KOPT-K1 (cell line): ENCODE data around the gene COMMD10.

ENCODE experiments used
- H3K27ac ChIP-seq: fragments of 200-600 bp; sonication (generic); 2 replicates; pipeline ENCODE4 v1.5.1; 2016; ENCODE audit warnings: antibody characterized with exemption, mild to moderate bottlenecking, low read depth, low read length; ENCODE audit not compliant: poor library complexity, severe bottlenecking
- H3K36me3 ChIP-seq: fragments of 200-600 bp; sonication (generic); 2 replicates; pipeline ENCODE4 v1.5.1; 2017; ENCODE audit warnings: antibody characterized with exemption, mild to moderate bottlenecking, low read length, moderate library complexity; ENCODE audit not compliant: insufficient read depth
- H3K9me3 ChIP-seq: fragments of 200-600 bp; sonication (generic); 2 replicates; pipeline ENCODE4 v1.5.1; 2017; ENCODE audit warnings: antibody characterized with exemption, low read length, mild to moderate bottlenecking; ENCODE audit not compliant: insufficient read depth, poor library complexity, severe bottlenecking

The COMMD10 gene

GRCh38 chr5:116306846-116307245 lies 222.0 kb downstream of the COMMD10 start:
- Histone ChIP-seq H3K27ac (no peak overlapping the region), H3K36me3 (peaks cover 45% of the 10 kb centered on the region), H3K9me3 (peaks cover 47% of the 10 kb centered on the region)

GRCh38 chr5:116308391-116308790 lies 223.6 kb downstream of the COMMD10 start:
- Histone ChIP-seq H3K36me3 (peaks cover 37% of the 10 kb centered on the region), H3K27ac (no peak overlapping the region), H3K9me3 (peaks cover 47% of the 10 kb centered on the region)

DNA sequence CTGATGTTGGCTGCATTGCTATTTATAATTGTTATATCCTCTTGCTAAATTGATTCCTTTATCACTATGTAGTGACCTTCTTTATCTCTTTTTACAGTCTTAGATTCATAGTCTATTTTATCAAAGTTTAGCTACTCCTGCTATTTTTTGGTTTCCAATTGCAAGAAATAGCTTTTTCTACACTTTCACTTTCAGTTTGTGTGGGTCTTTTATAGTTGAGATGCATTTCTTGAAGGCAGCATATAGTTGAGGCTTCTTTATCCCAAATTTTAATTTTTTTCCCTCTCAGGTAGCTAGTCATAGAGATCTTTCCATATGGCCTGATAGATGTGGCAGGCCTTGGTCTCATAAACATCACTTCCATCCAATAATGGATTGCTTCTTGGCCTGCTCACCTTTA lies 228.5 kb downstream of the COMMD10 start:
- Histone ChIP-seq H3K9me3 (peaks cover 36% of the 10 kb centered on the region), H3K36me3 (peaks cover 9% of the 10 kb centered on the region; the same call in 1 of the 2 replicates), H3K27ac (peak overlapping the region; percentile 49)

GRCh38 chr5:116315531-116315930 lies 230.7 kb downstream of the COMMD10 start:
- Histone ChIP-seq H3K9me3 (peaks cover 21% of the 10 kb centered on the region), H3K27ac (no peak overlapping the region), H3K36me3 (peaks cover 12% of the 10 kb centered on the region; the same call in 1 of the 2 replicates)

DNA sequence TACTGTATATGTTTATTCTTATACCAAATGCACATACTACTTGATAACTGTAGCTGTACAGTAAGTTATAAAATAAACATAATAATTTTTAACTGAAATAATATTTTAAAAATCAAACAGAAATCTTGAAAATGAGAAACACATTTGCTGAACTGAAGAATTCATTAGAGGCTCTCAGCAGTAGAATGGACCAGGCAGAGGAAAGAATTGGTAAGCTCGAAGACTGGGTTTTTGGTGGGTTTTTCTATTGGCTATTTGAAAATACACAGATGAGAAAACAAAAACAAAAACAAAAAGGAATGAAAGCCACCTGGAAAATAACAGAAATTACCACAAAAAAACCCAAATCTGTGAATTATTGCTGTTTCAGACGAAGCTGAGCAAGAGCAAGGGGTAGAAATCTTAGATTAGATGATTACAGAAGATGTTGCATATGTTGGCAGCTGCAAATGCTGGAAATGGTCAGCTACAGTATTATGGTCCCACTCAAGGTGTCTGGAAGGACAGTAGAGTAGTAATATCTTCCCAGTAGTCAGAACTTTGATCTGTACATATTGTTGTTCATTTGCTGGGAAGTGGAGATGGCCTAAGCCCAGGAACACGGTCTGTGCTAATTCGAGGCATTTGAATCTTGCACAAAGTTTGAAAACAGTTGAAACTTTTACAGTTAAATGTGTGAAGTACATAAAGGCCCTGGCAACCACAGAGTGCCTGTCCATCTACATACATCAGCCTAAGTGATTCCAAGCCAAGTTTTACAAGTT lies 233.4 kb downstream of the COMMD10 start:
- Histone ChIP-seq H3K9me3 (peaks cover 16% of the 10 kb centered on the region), H3K27ac (no peak overlapping the region), H3K36me3 (peaks cover 20% of the 10 kb centered on the region; the same call in 1 of the 2 replicates)

DNA sequence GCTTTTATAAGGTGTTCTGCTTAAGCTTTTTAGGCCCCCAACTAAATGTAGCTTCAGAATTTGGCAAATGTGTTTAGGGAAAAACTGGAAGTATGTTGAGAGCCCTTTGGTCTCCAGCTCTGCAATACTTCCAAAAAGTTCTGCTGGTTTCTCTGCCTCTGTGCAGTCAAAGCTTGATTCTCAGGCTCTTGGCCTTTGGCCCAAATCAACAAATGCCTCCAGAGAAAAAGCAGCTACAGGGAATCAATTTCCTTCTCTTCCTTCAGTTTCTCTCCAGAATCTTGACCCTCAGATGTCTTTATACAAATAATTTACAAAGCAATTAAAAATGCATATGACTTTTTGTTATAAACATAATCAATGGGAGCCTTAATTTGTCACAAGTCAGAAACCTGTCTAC lies 235.7 kb downstream of the COMMD10 start:
- no peak overlapping the region for H3K27ac ChIP-seq
- H3K36me3 ChIP-seq: peaks cover 20% of the 10 kb centered on the region; the same call in 1 of the 2 replicates
- H3K9me3 ChIP-seq: peaks cover 16% of the 10 kb centered on the region

DNA sequence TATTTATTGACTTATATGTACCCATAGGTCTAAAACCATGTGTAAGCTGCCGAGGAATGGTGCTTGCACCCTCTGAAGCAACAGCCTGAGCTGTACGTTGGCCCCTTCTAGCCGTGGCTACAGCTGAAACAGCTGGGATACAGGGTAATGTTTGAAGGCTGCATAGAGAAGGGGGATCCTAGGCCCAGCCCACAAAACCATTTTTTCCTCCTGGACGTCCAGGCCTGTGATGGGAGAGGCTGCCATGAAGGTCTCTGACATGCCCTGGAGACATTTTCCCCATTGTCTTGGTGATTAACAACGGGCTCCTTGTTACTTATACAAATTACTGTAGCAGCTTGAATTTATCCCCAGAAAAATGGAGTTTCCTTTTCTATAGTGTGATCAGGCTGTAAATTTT lies 244.7 kb downstream of the COMMD10 start:
- H3K36me3 ChIP-seq: peaks cover 16% of the 10 kb centered on the region; the same call in 1 of the 2 replicates
- no peak overlapping the region for H3K27ac ChIP-seq
- H3K9me3 ChIP-seq: peaks cover 28% of the 10 kb centered on the region

DNA sequence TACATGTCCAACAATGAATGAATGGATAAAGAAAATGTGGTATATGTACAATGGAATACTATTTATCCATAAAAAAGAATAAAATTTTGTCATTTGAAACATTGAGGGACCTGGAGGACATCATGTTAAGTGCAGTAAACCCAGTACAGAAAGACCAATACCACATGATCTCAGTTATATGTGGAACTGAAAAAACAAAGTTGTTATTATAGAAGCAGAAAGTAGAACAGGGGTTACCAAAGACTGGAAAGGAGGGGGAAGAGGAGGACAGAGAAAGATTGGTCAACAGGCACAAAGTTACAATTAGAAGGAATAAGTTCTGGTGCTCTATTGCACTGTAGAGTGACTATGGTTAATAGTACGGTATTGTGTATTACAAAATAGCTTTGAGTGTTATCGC lies 256.0 kb downstream of the COMMD10 start:
- no peaks in the 10 kb centered on the region for H3K36me3 ChIP-seq
- peaks cover 6% of the 10 kb centered on the region for H3K9me3 ChIP-seq
- no peak overlapping the region for H3K27ac ChIP-seq
